22Rv1 (cell line): ENCODE measurements around the gene JDP2.

Experiments used
- CTCF ChIP-seq: fragments of 450-650 bp; IDR thresholded peaks from 2 replicates; pipeline ENCODE4 v1.5.1; 2017; ENCODE audit warnings: mild to moderate bottlenecking
- ZFX ChIP-seq: fragments of 450-650 bp; IDR thresholded peaks from 2 replicates; pipeline ENCODE4 v1.6.1; 2017; ENCODE audit warnings: antibody characterized with exemption, borderline replicate concordance

GRCh38 chr14:75430976-75431375 is 3.2 kb downstream of the JDP2 start:
- TF ChIP-seq CTCF (no peak), ZFX (no peak)
